Endodermal cell (in vitro differentiated cells): ENCODE results near the gene ZNHIT2. TPM values are rescaled to one million over a fixed set of nuclear protein-coding genes. Genes with fewer than 3 reads are reported as not detected.

Source experiments
- DNase-seq: peaks from one replicate; pipeline ENCODE4 v3.0.0-alpha.2; 2017
- H3K27ac ChIP-seq: 2 replicates; pipeline ENCODE4 v1.5.1; 2013; ENCODE audit warnings: mild to moderate bottlenecking, low read depth, low read length, moderate library complexity
- H3K27me3 ChIP-seq: 2 replicates; pipeline ENCODE4 v1.6.1; 2013; ENCODE audit warnings: mild to moderate bottlenecking, low read length, moderate library complexity; ENCODE audit not compliant: insufficient read depth, control insufficient read depth, poor library complexity, severe bottlenecking
- H3K36me3 ChIP-seq: 2 replicates; pipeline ENCODE4 v1.7.0; 2013; ENCODE audit warnings: mild to moderate bottlenecking, low read length, moderate library complexity; ENCODE audit not compliant: control insufficient read depth, insufficient read depth
- H3K4me1 ChIP-seq: one replicate; pipeline ENCODE4 v1.7.0; 2013; ENCODE audit warnings: low read length; ENCODE audit not compliant: control insufficient read depth, insufficient read depth
- H3K4me3 ChIP-seq: 2 replicates; pipeline ENCODE4 v1.5.1; 2013; ENCODE audit warnings: mild to moderate bottlenecking, low read length, moderate library complexity
- H3K9ac ChIP-seq: 2 replicates; pipeline ENCODE4 v1.6.1; 2013; ENCODE audit warnings: mild to moderate bottlenecking, low read length, moderate library complexity; ENCODE audit not compliant: poor library complexity, severe bottlenecking; ENCODE audit errors: extremely low read depth
- H3K9me3 ChIP-seq: 2 replicates; pipeline ENCODE4 v1.6.1; 2013; ENCODE audit warnings: mild to moderate bottlenecking, low read length, moderate library complexity; ENCODE audit not compliant: control insufficient read depth
- H3K27ac Mint-ChIP-seq: 2 replicates; pipeline ENCODE4 v1.8.0; 2020; ENCODE audit warnings: mixed read lengths
- H3K27me3 Mint-ChIP-seq: 2 replicates; pipeline ENCODE4 v1.8.0; 2021; ENCODE audit warnings: mild to moderate bottlenecking, mixed read lengths; ENCODE audit not compliant: insufficient read depth
- H3K36me3 Mint-ChIP-seq: 2 replicates; pipeline ENCODE4 v1.8.0; 2020; ENCODE audit warnings: low read depth, mixed read lengths
- H3K4me1 Mint-ChIP-seq: 2 replicates; pipeline ENCODE4 v1.8.0; 2020; ENCODE audit warnings: mixed read lengths
- H3K4me3 Mint-ChIP-seq: 2 replicates; pipeline ENCODE4 v1.8.0; 2020; ENCODE audit warnings: mild to moderate bottlenecking, moderate library complexity, mixed read lengths
- H3K9me3 Mint-ChIP-seq: 2 replicates; pipeline ENCODE4 v1.8.0; 2020; ENCODE audit warnings: mild to moderate bottlenecking, mixed read lengths
- WGBS, 2 experiments: methylation state at CpG; one replicate each; pipeline versions ENCODE4 v1.1.5 to v1.1.7; 2013; ENCODE audit warnings: missing lambda C conversion rate in 2 of 2, mixed read lengths in 1 of 2; ENCODE audit not compliant: insufficient coverage in 1 of 2, insufficient read length in 1 of 2; 5-methylcytosine and 5-hydroxymethylcytosine counted together
- total RNA-seq, 2 donors: library from RNA; stranded (reverse); fragmentation: NEBNext Ultra II Directional in 1 of 2; extraction: Animal tissue kit (Norgen Biotek cat#: 25700) in 1 of 2; gene quantifications; 2 replicates in 1 of 2; 3 replicates in 1 of 2; pipeline ENCODE4 v1.2.1, GENCODE V29; 2021
- TF ChIP-seq, protein P1 (sequence below): fragments of 200-600 bp; sonication (generic); conservative IDR thresholded peaks from 2 replicates; pipeline ENCODE4 v1.5.0; 2021; ENCODE audit warnings: antibody characterized with exemption, mild to moderate bottlenecking

Gene ZNHIT2
- total RNA-seq, 2 donors from 2014 or later: 11.0 to 11.8 TPM

DNA sequence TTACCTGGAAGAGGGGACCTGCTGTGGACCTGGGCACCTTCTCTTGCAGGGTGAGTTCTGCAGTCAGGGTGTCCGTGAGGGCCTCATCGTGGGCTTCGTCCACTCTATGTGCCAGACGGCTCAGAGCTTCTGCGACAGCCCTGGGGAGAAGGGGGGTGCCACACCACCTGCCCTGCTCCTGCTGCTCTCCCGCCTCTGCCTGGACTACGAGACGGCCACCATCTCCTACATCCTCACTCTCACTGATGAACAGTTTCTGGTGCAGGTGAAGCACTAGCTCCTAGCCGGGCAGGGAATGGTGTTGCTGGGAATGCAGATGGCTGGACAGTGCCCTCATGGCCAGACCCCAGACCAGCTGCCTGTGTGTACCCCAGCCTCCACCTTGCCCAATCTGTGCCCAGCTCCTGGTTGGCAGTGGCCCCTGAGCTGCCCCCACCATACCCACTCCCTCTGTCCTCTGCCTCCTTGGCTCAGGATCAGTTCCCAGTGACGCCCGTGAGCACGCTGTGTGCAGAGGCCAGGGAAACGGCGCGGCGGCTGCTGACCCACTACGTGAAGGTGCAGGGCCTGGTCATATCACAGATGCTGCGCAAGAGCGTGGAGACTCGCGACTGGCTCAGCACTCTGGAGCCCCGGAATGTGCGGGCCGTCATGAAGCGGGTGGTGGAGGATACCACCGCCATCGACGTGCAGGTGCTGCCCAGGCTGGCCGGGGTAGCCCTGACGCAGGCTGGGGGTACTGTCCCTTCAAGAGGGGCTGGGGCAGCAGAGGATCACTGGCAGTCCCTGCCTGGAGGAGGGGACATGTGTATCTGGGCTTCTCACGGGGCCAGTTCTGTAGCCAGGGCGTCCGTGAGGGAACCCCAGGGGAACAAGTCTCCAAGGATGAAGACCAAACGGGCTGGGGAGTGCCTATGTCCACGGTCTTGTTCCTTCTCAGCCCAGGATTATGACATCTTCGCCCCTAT is 8.0 kb downstream of the ZNHIT2 start:
- 90 to 91% methylated on average over 26 to 36 of the region's 36 CpGs for WGBS, 2 experiments
- H3K4me1 Mint-ChIP-seq: peaks cover 11% of the 10 kb centered on the region
- Histone ChIP-seq H3K4me3 (no peak overlapping the region), H3K27ac (no peak overlapping the region), H3K9me3 (no peaks in the 10 kb centered on the region), H3K36me3 (peaks cover 14% of the 10 kb centered on the region), H3K27me3 (no peaks in the 10 kb centered on the region), H3K9ac (no peak overlapping the region), H3K4me1 (peaks cover 3% of the 10 kb centered on the region)
- TF ChIP-seq, protein P1, sequence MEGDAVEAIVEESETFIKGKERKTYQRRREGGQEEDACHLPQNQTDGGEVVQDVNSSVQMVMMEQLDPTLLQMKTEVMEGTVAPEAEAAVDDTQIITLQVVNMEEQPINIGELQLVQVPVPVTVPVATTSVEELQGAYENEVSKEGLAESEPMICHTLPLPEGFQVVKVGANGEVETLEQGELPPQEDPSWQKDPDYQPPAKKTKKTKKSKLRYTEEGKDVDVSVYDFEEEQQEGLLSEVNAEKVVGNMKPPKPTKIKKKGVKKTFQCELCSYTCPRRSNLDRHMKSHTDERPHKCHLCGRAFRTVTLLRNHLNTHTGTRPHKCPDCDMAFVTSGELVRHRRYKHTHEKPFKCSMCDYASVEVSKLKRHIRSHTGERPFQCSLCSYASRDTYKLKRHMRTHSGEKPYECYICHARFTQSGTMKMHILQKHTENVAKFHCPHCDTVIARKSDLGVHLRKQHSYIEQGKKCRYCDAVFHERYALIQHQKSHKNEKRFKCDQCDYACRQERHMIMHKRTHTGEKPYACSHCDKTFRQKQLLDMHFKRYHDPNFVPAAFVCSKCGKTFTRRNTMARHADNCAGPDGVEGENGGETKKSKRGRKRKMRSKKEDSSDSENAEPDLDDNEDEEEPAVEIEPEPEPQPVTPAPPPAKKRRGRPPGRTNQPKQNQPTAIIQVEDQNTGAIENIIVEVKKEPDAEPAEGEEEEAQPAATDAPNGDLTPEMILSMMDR: no peak
- H3K27ac Mint-ChIP-seq: no peak overlapping the region
- no peaks in the 10 kb centered on the region for H3K9me3 Mint-ChIP-seq
- no peak overlapping the region for H3K4me3 Mint-ChIP-seq
- DNase-seq: peak; percentile 41
- H3K36me3 Mint-ChIP-seq: peaks cover 9% of the 10 kb centered on the region
- no peaks in the 10 kb centered on the region for H3K27me3 Mint-ChIP-seq

DNA sequence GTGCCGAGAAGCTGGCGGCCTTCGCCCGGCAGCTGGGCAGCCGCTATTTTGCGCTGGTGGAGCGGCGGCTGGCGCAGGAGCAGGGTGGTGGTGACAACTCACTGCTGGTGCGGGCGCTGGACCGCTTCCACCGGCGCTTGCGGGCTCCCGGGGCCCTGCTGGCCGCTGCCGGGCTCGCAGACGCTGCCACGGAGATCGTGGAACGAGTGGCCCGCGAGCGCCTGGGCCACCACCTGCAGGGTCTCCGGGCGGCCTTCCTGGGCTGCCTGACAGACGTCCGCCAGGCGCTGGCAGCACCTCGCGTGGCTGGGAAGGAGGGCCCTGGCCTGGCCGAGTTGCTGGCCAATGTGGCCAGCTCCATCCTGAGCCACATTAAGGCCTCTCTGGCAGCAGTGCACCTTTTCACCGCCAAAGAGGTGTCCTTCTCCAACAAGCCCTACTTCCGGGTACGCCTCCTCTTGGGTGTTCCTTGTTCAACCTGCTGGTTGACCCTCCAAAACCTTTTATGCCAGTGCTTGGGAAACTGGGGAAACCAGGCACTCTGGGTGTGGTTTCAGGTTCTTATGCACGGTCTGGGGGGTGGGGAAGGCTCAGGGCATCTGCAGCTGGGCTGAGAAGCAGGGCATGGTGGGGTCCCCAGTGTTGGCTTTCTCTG is 8.9 kb downstream of the ZNHIT2 start:
- Mint-ChIP-seq H3K9me3 (no peaks in the 10 kb centered on the region), H3K4me1 (peaks cover 11% of the 10 kb centered on the region), H3K4me3 (no peak overlapping the region), H3K27ac (no peak overlapping the region), H3K27me3 (no peaks in the 10 kb centered on the region), H3K36me3 (peaks cover 9% of the 10 kb centered on the region)
- Histone ChIP-seq H3K4me1 (peaks cover 3% of the 10 kb centered on the region), H3K27me3 (no peaks in the 10 kb centered on the region), H3K27ac (no peak overlapping the region), H3K4me3 (no peak overlapping the region), H3K36me3 (peaks cover 7% of the 10 kb centered on the region), H3K9me3 (no peaks in the 10 kb centered on the region), H3K9ac (no peak overlapping the region)
- DNase-seq: peak; percentile 47
- TF ChIP-seq, protein P1: no peak
- 96 to 98% methylated on average over 34 to 38 of the region's 38 CpGs for WGBS, 2 experiments

DNA sequence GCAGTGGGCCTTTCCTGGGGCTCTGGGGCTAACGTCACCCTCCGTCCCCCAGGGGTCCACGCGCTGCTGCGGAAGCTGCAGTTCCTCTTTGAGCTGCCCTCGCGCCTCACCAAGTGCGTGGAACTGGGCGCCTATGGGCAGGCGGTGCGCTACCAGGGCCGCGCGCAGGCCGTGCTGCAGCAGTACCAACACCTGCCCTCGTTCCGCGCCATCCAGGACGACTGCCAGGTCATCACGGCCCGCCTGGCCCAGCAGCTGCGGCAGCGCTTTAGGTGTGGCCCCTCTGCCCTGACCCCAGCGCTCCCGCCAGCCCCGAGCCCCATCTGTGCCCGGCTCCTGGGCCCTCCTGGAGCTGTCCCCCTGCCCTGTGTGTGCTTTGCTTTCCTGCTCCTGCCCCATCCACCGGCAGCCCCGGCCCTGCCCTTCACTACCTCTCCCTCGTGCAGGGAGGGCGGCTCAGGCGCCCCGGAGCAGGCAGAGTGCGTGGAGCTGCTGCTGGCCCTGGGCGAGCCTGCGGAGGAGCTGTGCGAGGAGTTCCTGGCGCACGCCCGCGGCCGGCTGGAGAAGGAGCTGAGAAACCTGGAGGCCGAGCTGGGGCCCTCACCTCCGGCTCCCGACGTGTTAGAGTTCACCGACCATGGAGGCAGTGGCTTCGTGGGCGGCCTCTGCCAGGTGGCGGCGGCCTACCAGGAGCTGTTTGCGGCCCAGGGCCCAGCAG is 9.6 kb downstream of the ZNHIT2 start:
- Mint-ChIP-seq H3K27ac (no peak overlapping the region), H3K36me3 (peaks cover 9% of the 10 kb centered on the region), H3K4me1 (peaks cover 6% of the 10 kb centered on the region), H3K9me3 (no peaks in the 10 kb centered on the region), H3K4me3 (no peak overlapping the region), H3K27me3 (no peaks in the 10 kb centered on the region)
- Histone ChIP-seq H3K27me3 (no peaks in the 10 kb centered on the region), H3K27ac (no peak overlapping the region), H3K9me3 (no peaks in the 10 kb centered on the region), H3K36me3 (peaks cover 9% of the 10 kb centered on the region), H3K9ac (no peak overlapping the region), H3K4me3 (no peak overlapping the region), H3K4me1 (peaks cover 3% of the 10 kb centered on the region)
- TF ChIP-seq, protein P1: no peak
- DNase-seq: no peak
- 96 to 97% methylated on average over 28 to 52 of the region's 52 CpGs for WGBS, 2 experiments
